ENCODE results near the gene SDHD.
A peak's percentile ranks its signal among the peaks of the same experiment; 100 is the strongest.

SDHD gene

GRCh38 chr11:112106070-112106469, 19.4 kb downstream of the SDHD start:
- no peak for DNase-seq

DNA sequence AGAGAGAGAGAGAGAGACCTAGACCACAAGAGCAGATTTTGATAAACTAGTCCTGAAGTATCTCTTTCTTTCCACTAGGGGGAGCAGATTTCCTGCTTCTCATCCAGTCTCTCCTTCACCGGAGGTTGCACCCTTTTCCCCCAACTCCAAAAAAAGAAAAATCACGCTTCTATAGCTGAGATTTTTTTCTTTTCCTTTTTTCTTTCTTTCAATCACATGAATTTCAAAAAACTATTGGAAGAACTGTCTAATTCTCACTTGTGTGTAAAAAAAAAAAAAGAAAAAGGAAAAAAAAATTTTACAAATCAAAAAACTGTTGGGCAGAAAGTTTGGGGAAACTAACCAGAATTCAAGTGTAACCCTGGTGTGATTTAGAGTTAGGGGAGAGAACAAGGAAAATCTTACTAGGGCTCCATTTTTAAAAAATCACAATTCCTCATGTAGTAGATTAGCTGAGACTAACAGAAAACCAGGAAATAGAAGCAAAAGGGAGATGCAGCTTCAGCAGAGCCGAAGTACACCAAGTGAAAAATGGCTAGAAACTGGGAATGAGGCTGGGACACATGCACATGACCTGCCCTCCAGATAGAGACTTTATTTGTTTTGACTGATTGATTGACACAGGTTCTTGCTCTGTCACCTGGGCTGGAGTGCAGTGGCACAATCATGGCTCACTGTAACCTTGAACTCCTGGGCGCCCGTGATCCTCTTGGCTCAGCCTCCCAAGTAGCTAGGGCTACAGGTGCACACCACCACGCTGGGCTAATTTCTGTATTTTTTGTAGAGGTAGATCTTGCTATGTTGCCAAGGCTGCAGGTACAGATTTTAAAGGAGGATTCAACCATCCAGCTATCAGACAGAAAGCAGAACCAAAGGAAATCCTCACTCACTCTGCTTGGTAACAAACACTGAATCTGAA, 27.1 kb downstream of the SDHD start:
- DNase-seq: peak; percentile 50

- no peak for DNase-seq
Measured at GRCh38 chr11:112114460-112114859, 27.8 kb downstream of the SDHD start.

DNA sequence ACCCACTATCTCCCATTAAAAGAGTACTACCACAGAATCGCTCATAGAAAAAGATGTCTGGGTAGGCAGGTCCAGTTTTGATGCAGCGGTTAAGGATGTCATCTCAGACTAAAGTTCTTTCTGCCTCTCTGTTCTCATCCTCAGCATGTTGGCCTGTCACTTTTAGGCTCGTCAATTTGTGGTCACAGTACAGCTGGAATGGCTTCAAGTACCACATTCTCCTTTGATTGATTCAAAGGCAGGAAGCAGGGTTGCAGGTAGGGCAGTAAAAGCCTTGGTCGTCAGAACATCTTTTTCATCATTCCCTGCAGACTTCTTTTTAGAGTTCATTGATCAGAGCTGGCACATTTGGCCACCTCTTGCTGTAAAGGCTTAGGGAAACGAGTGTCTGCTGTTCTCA, 28.7 kb downstream of the SDHD start:
- DNase-seq: no peak

DNA sequence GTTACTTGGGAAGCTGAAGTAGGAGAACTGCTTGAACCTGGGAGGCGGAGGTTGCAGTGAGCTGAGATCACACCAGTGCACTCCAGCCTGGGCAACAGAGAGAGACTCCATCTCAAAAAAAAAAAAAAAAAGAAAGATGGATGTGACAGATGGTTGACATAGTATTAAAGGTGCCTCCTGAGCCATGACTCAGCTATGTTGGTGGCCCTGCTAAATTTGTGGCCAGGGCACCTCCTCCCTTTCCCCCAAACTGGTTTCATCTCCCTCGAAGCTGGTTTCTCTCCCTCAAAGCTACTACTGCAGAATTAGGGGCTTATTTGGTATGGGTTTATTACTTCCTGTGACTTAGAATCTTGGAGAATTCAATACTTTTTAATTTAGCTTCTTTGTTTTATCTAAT, 31.5 kb downstream of the SDHD start:
- no peak for DNase-seq

DNA sequence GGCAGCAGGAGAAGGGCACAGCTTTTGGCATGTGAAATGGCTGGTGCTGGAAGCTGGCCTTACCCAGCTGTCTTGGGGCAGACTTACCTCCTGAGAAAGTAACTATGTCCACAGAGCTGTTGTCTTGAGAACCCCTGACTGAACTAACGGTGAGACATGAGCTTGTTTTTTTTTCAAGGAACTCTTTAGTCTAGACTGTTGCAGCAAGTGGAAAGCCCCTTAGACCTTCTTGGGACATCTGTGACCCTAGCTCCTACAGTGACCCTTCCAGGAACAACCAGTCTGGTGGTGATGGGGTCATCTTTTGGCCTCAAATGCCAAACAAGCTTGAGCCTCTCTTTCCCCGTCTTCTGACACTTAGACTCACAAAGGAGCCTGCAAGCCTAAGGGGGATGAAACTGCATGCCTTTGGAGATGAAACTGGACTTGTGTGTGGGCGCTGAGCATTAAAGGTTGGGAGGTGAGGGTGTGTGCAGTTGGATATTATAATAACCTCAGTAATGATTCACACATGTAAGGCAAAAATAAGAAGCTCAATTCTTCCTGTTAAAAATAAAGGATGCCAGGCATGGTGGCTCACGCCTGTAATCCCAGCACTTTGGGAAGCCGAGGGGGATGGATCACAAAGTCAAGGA, 35.4 kb downstream of the SDHD start:
- no peak for DNase-seq

DNA sequence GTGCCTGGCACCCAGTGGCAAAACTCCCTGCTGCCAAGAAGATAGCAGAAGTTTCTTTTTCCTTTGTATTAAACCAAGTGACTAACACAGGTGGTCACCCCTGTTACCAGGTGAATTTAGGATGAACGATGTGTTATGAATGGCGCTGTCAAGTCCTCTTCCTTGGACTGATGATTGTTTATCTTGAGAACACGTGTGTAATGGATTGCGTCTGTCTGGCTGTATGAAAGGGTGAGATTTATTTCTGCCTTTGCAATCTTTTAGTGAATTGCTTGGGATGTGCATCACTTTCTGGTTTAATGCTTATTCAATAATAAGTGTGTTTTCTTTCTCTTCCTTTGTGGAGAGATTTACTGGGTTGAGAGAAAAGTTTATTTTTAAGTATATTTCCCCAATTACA, 36.5 kb downstream of the SDHD start:
- no peak for DNase-seq

DNA sequence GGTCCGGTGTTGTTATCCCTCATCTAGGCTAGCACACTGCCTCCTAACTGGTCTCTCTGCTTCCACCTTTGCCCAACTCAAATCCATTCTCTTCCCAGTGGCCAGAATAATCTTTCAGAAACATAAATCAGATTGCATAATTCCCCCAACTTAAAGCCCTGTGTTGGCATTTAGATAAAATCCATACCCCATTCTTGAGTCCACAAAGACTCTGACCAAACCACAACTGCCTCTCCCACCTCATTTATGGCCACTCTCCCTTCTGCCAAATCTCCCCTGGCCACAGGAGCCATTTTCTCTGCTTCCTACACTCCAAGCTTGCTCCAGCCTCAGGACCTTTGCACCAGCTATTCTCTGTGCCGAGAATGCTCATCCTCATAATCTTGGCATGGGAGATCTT, 40.4 kb downstream of the SDHD start:
- DNase-seq: no peak

- peak; percentile 94 for DNase-seq
Measured at GRCh38 chr11:112128483-112129121, 41.9 kb downstream of the SDHD start.

DNA sequence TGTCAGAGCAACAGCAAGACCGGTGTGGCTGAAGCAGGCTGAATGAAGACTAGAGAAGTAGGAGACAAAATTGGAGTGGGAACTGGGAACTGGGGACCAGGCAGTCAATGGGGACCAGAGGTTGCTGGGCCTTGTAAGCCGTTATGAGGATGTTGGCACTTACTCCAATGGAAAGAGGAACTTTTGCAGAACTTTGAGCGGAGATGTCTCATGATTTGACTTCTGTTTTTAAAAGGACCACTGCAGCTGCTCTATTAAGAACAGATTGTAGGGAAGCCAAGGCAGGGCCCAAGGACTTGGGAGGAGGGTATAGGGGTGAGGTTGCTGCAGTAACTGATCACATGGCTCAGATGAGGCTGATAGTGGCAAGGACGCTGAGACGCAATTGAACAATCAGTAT, 43.0 kb downstream of the SDHD start:
- DNase-seq: no peak

DNA sequence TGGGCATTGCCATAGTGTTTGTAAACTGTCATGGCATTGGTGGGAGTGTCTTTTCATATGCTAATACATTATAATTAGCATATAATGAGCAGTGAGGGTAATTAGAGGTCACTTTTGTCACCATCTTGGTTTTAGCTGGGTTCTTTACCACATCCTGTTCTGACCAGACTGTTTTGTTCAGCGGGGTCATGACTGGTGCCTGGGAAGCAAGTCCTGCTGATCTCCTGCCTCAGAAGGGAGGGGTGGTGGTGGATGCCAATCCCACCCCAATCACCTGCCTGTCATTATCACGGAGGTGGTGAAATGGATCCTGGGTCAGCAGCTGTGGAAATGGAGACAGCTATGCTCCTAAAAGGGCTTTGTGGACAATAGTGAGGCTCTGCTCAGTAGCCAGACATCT, 46.1 kb downstream of the SDHD start:
- DNase-seq: no peak

- DNase-seq: no peak
Measured at GRCh38 chr11:112134473-112134872, 47.8 kb downstream of the SDHD start.

DNA sequence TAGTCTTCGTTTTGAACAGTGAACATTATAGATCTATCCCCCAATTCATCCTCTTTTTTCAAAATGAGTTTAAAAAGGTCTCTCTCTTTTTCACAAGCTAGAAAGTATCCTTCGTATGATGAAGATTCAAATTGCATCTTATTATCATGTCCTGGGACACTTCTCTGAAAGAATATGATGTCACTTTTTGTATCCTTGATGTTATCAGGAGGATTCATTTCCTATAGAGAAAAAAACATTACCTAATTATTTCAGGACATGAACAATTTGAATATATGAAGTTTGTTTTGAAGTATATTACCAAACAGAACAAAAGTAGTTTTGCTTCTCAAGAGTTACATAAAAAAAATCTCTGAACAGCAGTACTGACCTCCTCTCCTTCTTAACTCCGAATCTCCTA, 56.9 kb downstream of the SDHD start:
- no peak for DNase-seq
